ENCODE data around the gene ZP1. TPM values are rescaled to one million over a fixed set of nuclear protein-coding genes. Genes with fewer than 3 reads are reported as not detected.

The ZP1 gene
- total and polyA plus RNA-seq, 4 donors = not detected

- no peak for TF ChIP-seq CTCF (IDR thresholded peaks at IDR 0.05; ENCODE audit: low read depth, low read length, missing input control)
- peak in 1 of 2 donors; percentile 18 for TF ChIP-seq RAD21 (IDR thresholded peaks at IDR 0.05)
- TF ChIP-seq MAX (IDR thresholded peaks at IDR 0.05) = peak; percentile 92
- no peak for TF ChIP-seq JUND (IDR thresholded peaks at IDR 0.05)
- peak; percentile 56 to 86 for TF ChIP-seq GABPA (IDR thresholded peaks at IDR 0.05 in 1 of 2, conservative IDR thresholded peaks at IDR 0.05 in 1 of 2)
- no peak for TF ChIP-seq FOXA2 (IDR thresholded peaks at IDR 0.05)
- no peak for TF ChIP-seq ATF3 (IDR thresholded peaks at IDR 0.05)
- peak; percentile 54 for TF ChIP-seq SP1 (IDR thresholded peaks at IDR 0.05)
- no peak for TF ChIP-seq FOXA1 (IDR thresholded peaks at IDR 0.05)
- no peak for TF ChIP-seq HNF4G (IDR thresholded peaks at IDR 0.05)
- no peak for TF ChIP-seq NR2F2 (IDR thresholded peaks at IDR 0.05)
- peak; percentile 85 for TF ChIP-seq YY1 (IDR thresholded peaks at IDR 0.05)
Observed at GRCh38 chr11:60913793-60914632, 46.7 kb downstream of the ZP1 start, which contains the start of gene TMEM109 (continued).

- Histone ChIP-seq H3K27me3 (ENCODE audit: control insufficient read depth in 4 of 4, insufficient read depth in 4 of 4, low read length in 3 of 4) (no peaks in the 10 kb centered on the region), H3K4me3 (ENCODE audit: low read depth in 1 of 3, low read length in 3 of 3) (peak overlapping the region; percentile 64 to 92 (median 77)), H3K9ac (ENCODE audit: low read depth in 1 of 2, low read length in 2 of 2) (peak overlapping the region; percentile 16 to 97), H3K36me3 (ENCODE audit: control insufficient read depth in 4 of 4, insufficient read depth in 3 of 4, low read depth in 1 of 4, low read length in 3 of 4) (peaks cover 0 to under 1% (median under 1%) of the 10 kb centered on the region in 4 donors), H3K27ac (ENCODE audit: low read depth in 1 of 2, low read length in 2 of 2) (peak overlapping the region in 1 of 2 donors; percentile 98), H3K4me1 (ENCODE audit: control insufficient read depth in 4 of 4, insufficient read depth in 4 of 4, low read length in 3 of 4) (peaks cover 6 to 23% (median 14%) of the 10 kb centered on the region in 4 donors), H3K9me3 (ENCODE audit: control insufficient read depth in 4 of 4, low read length in 3 of 4) (no peaks in the 10 kb centered on the region)
- WGBS = 9% methylated on average over 31 of the region's 31 CpGs
- no peak for DNase-seq (ENCODE audit: low spot score)
- no peak for TF ChIP-seq GABPA (IDR thresholded peaks at IDR 0.05 in 1 of 2, conservative IDR thresholded peaks at IDR 0.05 in 1 of 2)
Observed at GRCh38 chr11:60914633-60915247, 47.4 kb downstream of the ZP1 start.

GRCh38 chr11:60915248-60915914 is 48.0 kb downstream of the ZP1 start:
- Histone ChIP-seq H3K9me3 (ENCODE audit: control insufficient read depth in 4 of 4, low read length in 3 of 4) (no peaks in the 10 kb centered on the region), H3K4me3 (ENCODE audit: low read depth in 1 of 3, low read length in 3 of 3) (peak overlapping the region in 2 of 3 donors; percentile 64 to 77)
- no peak for TF ChIP-seq ATF3 (IDR thresholded peaks at IDR 0.05)
- TF ChIP-seq RAD21 (IDR thresholded peaks at IDR 0.05) = peak; percentile 27 to 30

More at GRCh38 chr11:60915248-60915914, 48.0 kb downstream of the ZP1 start:
- DNase-seq (ENCODE audit: low spot score) = no peak
- H3K9ac ChIP-seq (ENCODE audit: low read depth in 1 of 2, low read length in 2 of 2) = peak overlapping the region in 1 of 2 donors; percentile 30
- no peaks in the 10 kb centered on the region for H3K27me3 ChIP-seq (ENCODE audit: control insufficient read depth in 4 of 4, insufficient read depth in 4 of 4, low read length in 3 of 4)
- H3K4me1 ChIP-seq (ENCODE audit: control insufficient read depth in 4 of 4, insufficient read depth in 4 of 4, low read length in 3 of 4) = peaks cover 6 to 23% (median 14%) of the 10 kb centered on the region in 4 donors
- peaks cover 1 to 7% (median 6%) of the 10 kb centered on the region in 4 donors for H3K36me3 ChIP-seq (ENCODE audit: control insufficient read depth in 4 of 4, insufficient read depth in 3 of 4, low read depth in 1 of 4, low read length in 3 of 4)
- WGBS = 45% methylated on average over 17 of the region's 17 CpGs
- H3K27ac ChIP-seq (ENCODE audit: low read depth in 1 of 2, low read length in 2 of 2) = no peak overlapping the region

Data from liver (tissue), 9 donors.